ENCODE data around the gene KCNIP1.

KCNIP1 gene

GRCh38 chr5:170493028-170493820 is 10.6 kb upstream of the KCNIP1 start:
- no peak overlapping the region for H3K4me3 ChIP-seq (ENCODE audit: insufficient read depth, low read depth, low read length, poor library complexity, severe bottlenecking)
- DNase-seq, result no peak
- no peak overlapping the region for H3K27ac ChIP-seq (ENCODE audit: insufficient read depth, low read length, poor library complexity, severe bottlenecking)
- H3K27me3 ChIP-seq (replicated peaks; ENCODE audit: control insufficient read depth, insufficient read depth, low read length, poor library complexity, severe bottlenecking), result peaks cover 3% of the 10 kb centered on the region
- H3K4me1 ChIP-seq (ENCODE audit: control insufficient read depth, insufficient read depth, low read length, poor library complexity, severe bottlenecking), result no peaks in the 10 kb centered on the region
- no peaks in the 10 kb centered on the region for H3K36me3 ChIP-seq (ENCODE audit: control insufficient read depth, insufficient read depth, low read length)
- H3K9me3 ChIP-seq (ENCODE audit: control insufficient read depth, low read length), result no peaks in the 10 kb centered on the region

DNA sequence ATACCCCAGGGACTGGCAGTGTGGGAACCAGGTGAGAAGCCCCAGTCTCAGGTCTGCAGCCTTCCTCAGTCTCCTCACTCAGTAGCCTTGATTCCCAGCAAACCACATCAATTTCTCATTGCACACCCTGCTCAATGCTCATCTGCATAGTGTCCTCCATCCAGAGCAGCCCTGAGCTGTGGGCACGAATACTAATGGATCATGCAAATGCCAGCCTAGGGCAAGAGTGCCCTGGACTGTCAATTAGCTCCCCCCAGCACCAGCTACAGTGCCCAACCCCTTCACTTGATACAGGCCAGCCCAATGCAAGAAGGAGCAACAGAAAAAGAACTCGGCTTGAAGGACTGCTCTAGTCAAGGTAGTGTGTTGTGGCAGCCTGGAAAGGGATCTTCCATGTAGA is 9.8 kb upstream of the KCNIP1 start:
- Histone ChIP-seq H3K36me3 (ENCODE audit: control insufficient read depth, insufficient read depth, low read length) (no peaks in the 10 kb centered on the region), H3K4me3 (ENCODE audit: insufficient read depth, low read depth, low read length, poor library complexity, severe bottlenecking) (no peak overlapping the region), H3K27ac (ENCODE audit: insufficient read depth, low read length, poor library complexity, severe bottlenecking) (no peak overlapping the region), H3K27me3 (replicated peaks; ENCODE audit: control insufficient read depth, insufficient read depth, low read length, poor library complexity, severe bottlenecking) (peaks cover 3% of the 10 kb centered on the region), H3K9me3 (ENCODE audit: control insufficient read depth, low read length) (no peaks in the 10 kb centered on the region), H3K4me1 (ENCODE audit: control insufficient read depth, insufficient read depth, low read length, poor library complexity, severe bottlenecking) (no peaks in the 10 kb centered on the region)
- no peak for DNase-seq

- Histone ChIP-seq H3K27ac (ENCODE audit: insufficient read depth, low read length, poor library complexity, severe bottlenecking) (no peak overlapping the region), H3K36me3 (ENCODE audit: control insufficient read depth, insufficient read depth, low read length) (no peaks in the 10 kb centered on the region), H3K27me3 (replicated peaks; ENCODE audit: control insufficient read depth, insufficient read depth, low read length, poor library complexity, severe bottlenecking) (peaks cover 3% of the 10 kb centered on the region), H3K4me3 (ENCODE audit: insufficient read depth, low read depth, low read length, poor library complexity, severe bottlenecking) (no peak overlapping the region), H3K4me1 (ENCODE audit: control insufficient read depth, insufficient read depth, low read length, poor library complexity, severe bottlenecking) (no peaks in the 10 kb centered on the region), H3K9me3 (ENCODE audit: control insufficient read depth, low read length) (no peaks in the 10 kb centered on the region)
- DNase-seq, result no peak
Observed at GRCh38 chr5:170495825-170496661, 7.8 kb upstream of the KCNIP1 start.

GRCh38 chr5:170496662-170497028 is 7.2 kb upstream of the KCNIP1 start:
- H3K36me3 ChIP-seq (ENCODE audit: control insufficient read depth, insufficient read depth, low read length), result no peaks in the 10 kb centered on the region
- H3K4me3 ChIP-seq (ENCODE audit: insufficient read depth, low read depth, low read length, poor library complexity, severe bottlenecking), result no peak overlapping the region
- H3K27ac ChIP-seq (ENCODE audit: insufficient read depth, low read length, poor library complexity, severe bottlenecking), result no peak overlapping the region
- no peaks in the 10 kb centered on the region for H3K9me3 ChIP-seq (ENCODE audit: control insufficient read depth, low read length)
- H3K27me3 ChIP-seq (replicated peaks; ENCODE audit: control insufficient read depth, insufficient read depth, low read length, poor library complexity, severe bottlenecking), result peaks cover 3% of the 10 kb centered on the region
- H3K4me1 ChIP-seq (ENCODE audit: control insufficient read depth, insufficient read depth, low read length, poor library complexity, severe bottlenecking), result no peaks in the 10 kb centered on the region
- DNase-seq, result no peak

DNA sequence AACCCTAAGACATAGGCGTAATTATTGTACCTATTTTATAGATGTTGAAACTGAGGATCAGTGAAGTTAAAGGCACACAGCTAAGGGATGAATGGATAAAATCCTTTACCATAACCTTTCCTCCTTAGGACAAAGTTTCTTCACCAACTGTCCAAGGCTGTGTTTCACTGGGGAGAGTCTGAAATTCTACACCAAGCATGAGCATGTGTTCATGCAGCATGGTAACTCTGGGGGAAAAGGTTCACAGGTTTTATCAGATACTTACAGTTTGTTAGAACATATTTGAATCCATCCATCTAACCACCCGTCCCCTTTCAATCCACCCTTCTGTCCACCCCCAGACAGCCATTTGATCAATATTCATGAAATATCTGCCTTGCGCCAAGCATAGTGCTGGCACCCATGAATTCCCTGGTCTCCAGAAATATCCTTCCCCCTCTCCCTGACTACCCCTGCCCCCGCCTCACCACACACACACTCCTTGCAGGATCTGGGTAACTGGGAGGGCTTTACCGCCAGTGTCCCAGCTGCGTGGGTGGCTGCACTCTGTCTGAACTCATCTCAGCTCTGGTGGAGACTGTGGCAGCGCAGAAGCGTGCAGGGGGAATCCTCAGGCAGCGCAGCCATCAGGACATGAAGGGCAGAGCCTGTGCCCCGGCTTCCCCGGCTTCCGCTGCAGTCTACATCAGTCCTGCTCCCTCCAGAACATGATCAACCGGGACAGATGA is 6.3 kb upstream of the KCNIP1 start:
- H3K27ac ChIP-seq (ENCODE audit: insufficient read depth, low read length, poor library complexity, severe bottlenecking), result no peak overlapping the region
- H3K27me3 ChIP-seq (replicated peaks; ENCODE audit: control insufficient read depth, insufficient read depth, low read length, poor library complexity, severe bottlenecking), result peaks cover 3% of the 10 kb centered on the region
- no peak for DNase-seq
- no peaks in the 10 kb centered on the region for H3K4me1 ChIP-seq (ENCODE audit: control insufficient read depth, insufficient read depth, low read length, poor library complexity, severe bottlenecking)
- H3K9me3 ChIP-seq (ENCODE audit: control insufficient read depth, low read length), result no peaks in the 10 kb centered on the region
- H3K4me3 ChIP-seq (ENCODE audit: insufficient read depth, low read depth, low read length, poor library complexity, severe bottlenecking), result no peak overlapping the region
- H3K36me3 ChIP-seq (ENCODE audit: control insufficient read depth, insufficient read depth, low read length), result no peaks in the 10 kb centered on the region

DNA sequence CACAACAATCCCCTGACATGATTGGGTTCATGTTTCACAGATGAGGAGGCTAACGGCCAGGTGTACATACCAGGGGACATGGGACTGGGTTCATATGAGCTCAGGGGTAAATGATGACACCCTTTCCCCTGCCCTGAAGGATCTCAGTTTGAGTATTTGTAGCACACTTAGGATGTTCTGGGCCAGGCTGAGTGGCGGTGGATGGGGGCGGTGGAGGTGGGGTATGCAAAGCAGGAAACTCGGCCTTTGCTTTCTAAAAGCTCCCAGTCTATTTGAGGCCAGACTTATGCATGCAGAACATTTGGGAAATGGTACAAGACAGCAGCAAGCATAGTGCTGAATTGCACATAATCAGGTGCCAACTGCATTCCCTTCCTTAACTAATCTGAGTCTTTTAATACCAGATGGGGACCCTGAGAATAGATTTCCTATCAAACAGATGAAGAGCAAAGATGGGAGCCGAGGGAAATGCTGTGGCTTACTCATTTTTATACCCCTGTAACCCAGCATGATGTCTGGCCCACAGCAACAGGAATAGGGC is 4.9 kb upstream of the KCNIP1 start:
- Histone ChIP-seq H3K4me1 (ENCODE audit: control insufficient read depth, insufficient read depth, low read length, poor library complexity, severe bottlenecking) (no peaks in the 10 kb centered on the region), H3K27ac (ENCODE audit: insufficient read depth, low read length, poor library complexity, severe bottlenecking) (no peak overlapping the region), H3K4me3 (ENCODE audit: insufficient read depth, low read depth, low read length, poor library complexity, severe bottlenecking) (no peak overlapping the region), H3K36me3 (ENCODE audit: control insufficient read depth, insufficient read depth, low read length) (no peaks in the 10 kb centered on the region), H3K9me3 (ENCODE audit: control insufficient read depth, low read length) (no peaks in the 10 kb centered on the region), H3K27me3 (replicated peaks; ENCODE audit: control insufficient read depth, insufficient read depth, low read length, poor library complexity, severe bottlenecking) (peaks cover 3% of the 10 kb centered on the region)
- DNase-seq, result no peak

DNA sequence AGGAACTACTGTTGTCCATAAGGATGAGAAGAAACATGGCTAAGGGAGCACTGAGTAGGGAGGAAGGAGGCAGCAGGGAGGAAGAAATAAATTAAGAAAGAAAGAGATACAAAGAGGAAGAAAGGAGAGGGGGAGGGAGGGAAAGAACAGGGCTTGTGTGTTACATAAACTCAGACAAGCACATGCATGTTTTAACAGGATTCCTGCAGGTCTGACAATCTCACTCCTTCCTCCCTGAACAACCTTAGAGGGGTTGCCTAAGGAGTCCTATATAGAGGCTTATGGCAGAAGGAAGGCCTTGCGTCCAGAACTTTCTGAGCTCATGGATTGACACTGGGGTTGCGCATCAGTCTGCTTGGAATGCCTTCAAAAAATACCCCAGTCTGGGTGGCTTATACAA is 4.2 kb upstream of the KCNIP1 start:
- Histone ChIP-seq H3K4me3 (ENCODE audit: insufficient read depth, low read depth, low read length, poor library complexity, severe bottlenecking) (no peak overlapping the region), H3K9me3 (ENCODE audit: control insufficient read depth, low read length) (no peaks in the 10 kb centered on the region), H3K4me1 (ENCODE audit: control insufficient read depth, insufficient read depth, low read length, poor library complexity, severe bottlenecking) (no peaks in the 10 kb centered on the region), H3K27me3 (replicated peaks; ENCODE audit: control insufficient read depth, insufficient read depth, low read length, poor library complexity, severe bottlenecking) (peaks cover 3% of the 10 kb centered on the region), H3K36me3 (ENCODE audit: control insufficient read depth, insufficient read depth, low read length) (no peaks in the 10 kb centered on the region), H3K27ac (ENCODE audit: insufficient read depth, low read length, poor library complexity, severe bottlenecking) (no peak overlapping the region)
- DNase-seq, result no peak

GRCh38 chr5:170501361-170501760 is 2.5 kb upstream of the KCNIP1 start:
- Histone ChIP-seq H3K36me3 (ENCODE audit: control insufficient read depth, insufficient read depth, low read length) (no peaks in the 10 kb centered on the region), H3K4me1 (ENCODE audit: control insufficient read depth, insufficient read depth, low read length, poor library complexity, severe bottlenecking) (no peaks in the 10 kb centered on the region), H3K27me3 (replicated peaks; ENCODE audit: control insufficient read depth, insufficient read depth, low read length, poor library complexity, severe bottlenecking) (peaks cover 3% of the 10 kb centered on the region), H3K4me3 (ENCODE audit: insufficient read depth, low read depth, low read length, poor library complexity, severe bottlenecking) (no peak overlapping the region), H3K9me3 (ENCODE audit: control insufficient read depth, low read length) (no peaks in the 10 kb centered on the region), H3K27ac (ENCODE audit: insufficient read depth, low read length, poor library complexity, severe bottlenecking) (no peak overlapping the region)
- DNase-seq, result no peak

GRCh38 chr5:170501931-170502330 is 1.9 kb upstream of the KCNIP1 start:
- Histone ChIP-seq H3K36me3 (ENCODE audit: control insufficient read depth, insufficient read depth, low read length) (no peaks in the 10 kb centered on the region), H3K27ac (ENCODE audit: insufficient read depth, low read length, poor library complexity, severe bottlenecking) (no peak overlapping the region), H3K27me3 (replicated peaks; ENCODE audit: control insufficient read depth, insufficient read depth, low read length, poor library complexity, severe bottlenecking) (peaks cover 3% of the 10 kb centered on the region), H3K4me1 (ENCODE audit: control insufficient read depth, insufficient read depth, low read length, poor library complexity, severe bottlenecking) (no peaks in the 10 kb centered on the region), H3K9me3 (ENCODE audit: control insufficient read depth, low read length) (no peaks in the 10 kb centered on the region), H3K4me3 (ENCODE audit: insufficient read depth, low read depth, low read length, poor library complexity, severe bottlenecking) (no peak overlapping the region)
- DNase-seq, result no peak
